ENCODE results near the gene ENKD1. TPM values are rescaled to one million over a fixed set of nuclear protein-coding genes. Genes with fewer than 3 reads are reported as not detected.

The ENKD1 gene
- total RNA-seq, 1 donor from 2014 or later: 6.9 TPM

GRCh38 chr16:67653789-67654402 is 12.7 kb downstream of the ENKD1 start:
- no peak overlapping the region for H3K27ac ChIP-seq
- H3K4me3 Mint-ChIP-seq: peak overlapping the region; percentile 91
- H3K79me2 ChIP-seq (ENCODE audit: low read depth): peaks cover 2% of the 10 kb centered on the region
- H3K9me3 Mint-ChIP-seq: no peaks in the 10 kb centered on the region
- H3K4me1 ChIP-seq: peaks cover 7% of the 10 kb centered on the region
- H3K9me3 ChIP-seq (ENCODE audit: low read depth): no peaks in the 10 kb centered on the region
- H3K27me3 ChIP-seq: peaks cover 36% of the 10 kb centered on the region
- no peak overlapping the region for H3K9ac ChIP-seq
- peak overlapping the region; percentile 46 for H3K4me3 ChIP-seq
- H4K20me1 ChIP-seq (ENCODE audit: low read depth): peaks cover 69% of the 10 kb centered on the region
- H2AFZ ChIP-seq (replicated peaks): no peak overlapping the region
- H3K36me3 ChIP-seq: no peaks in the 10 kb centered on the region
- no peak for DNase-seq (ENCODE audit: low spot score)
- peaks cover 37% of the 10 kb centered on the region for H3K27me3 Mint-ChIP-seq (ENCODE audit: insufficient read depth, low read depth)
- peak overlapping the region; percentile 83 for H3K4me2 ChIP-seq
- H3K27ac Mint-ChIP-seq: no peak overlapping the region
- H3K36me3 Mint-ChIP-seq: no peaks in the 10 kb centered on the region
- peaks cover 8% of the 10 kb centered on the region for H3F3A ChIP-seq (ENCODE audit: low read depth)
- peaks cover 10% of the 10 kb centered on the region for H3K4me1 Mint-ChIP-seq
- TF ChIP-seq EZH2 (IDR thresholded peaks at IDR 0.05): no peak
- TF ChIP-seq, protein P1, sequence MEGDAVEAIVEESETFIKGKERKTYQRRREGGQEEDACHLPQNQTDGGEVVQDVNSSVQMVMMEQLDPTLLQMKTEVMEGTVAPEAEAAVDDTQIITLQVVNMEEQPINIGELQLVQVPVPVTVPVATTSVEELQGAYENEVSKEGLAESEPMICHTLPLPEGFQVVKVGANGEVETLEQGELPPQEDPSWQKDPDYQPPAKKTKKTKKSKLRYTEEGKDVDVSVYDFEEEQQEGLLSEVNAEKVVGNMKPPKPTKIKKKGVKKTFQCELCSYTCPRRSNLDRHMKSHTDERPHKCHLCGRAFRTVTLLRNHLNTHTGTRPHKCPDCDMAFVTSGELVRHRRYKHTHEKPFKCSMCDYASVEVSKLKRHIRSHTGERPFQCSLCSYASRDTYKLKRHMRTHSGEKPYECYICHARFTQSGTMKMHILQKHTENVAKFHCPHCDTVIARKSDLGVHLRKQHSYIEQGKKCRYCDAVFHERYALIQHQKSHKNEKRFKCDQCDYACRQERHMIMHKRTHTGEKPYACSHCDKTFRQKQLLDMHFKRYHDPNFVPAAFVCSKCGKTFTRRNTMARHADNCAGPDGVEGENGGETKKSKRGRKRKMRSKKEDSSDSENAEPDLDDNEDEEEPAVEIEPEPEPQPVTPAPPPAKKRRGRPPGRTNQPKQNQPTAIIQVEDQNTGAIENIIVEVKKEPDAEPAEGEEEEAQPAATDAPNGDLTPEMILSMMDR (IDR thresholded peaks at IDR 0.05): no peak
- no peak for TF ChIP-seq EZH2phosphoT487 (IDR thresholded peaks at IDR 0.05)

GRCh38 chr16:67653128-67653788 is 13.3 kb downstream of the ENKD1 start:
- Histone ChIP-seq H3K27me3 (peaks cover 42% of the 10 kb centered on the region), H3K4me3 (peak overlapping the region; percentile 46), H3K27ac (no peak overlapping the region), H3K79me2 (ENCODE audit: low read depth) (no peaks in the 10 kb centered on the region), H4K20me1 (ENCODE audit: low read depth) (peaks cover 62% of the 10 kb centered on the region), H3K4me2 (peak overlapping the region; percentile 83), H3K4me1 (peaks cover 7% of the 10 kb centered on the region), H2AFZ (replicated peaks) (no peak overlapping the region), H3K9ac (no peak overlapping the region), H3K36me3 (no peaks in the 10 kb centered on the region), H3K9me3 (ENCODE audit: low read depth) (no peaks in the 10 kb centered on the region), H3F3A (ENCODE audit: low read depth) (peaks cover 8% of the 10 kb centered on the region)
- H3K27me3 Mint-ChIP-seq (ENCODE audit: insufficient read depth, low read depth): peaks cover 37% of the 10 kb centered on the region
- no peaks in the 10 kb centered on the region for H3K9me3 Mint-ChIP-seq
- H3K27ac Mint-ChIP-seq: no peak overlapping the region
- H3K4me3 Mint-ChIP-seq: peak overlapping the region; percentile 91
- H3K4me1 Mint-ChIP-seq: peaks cover 10% of the 10 kb centered on the region
- peak; percentile 78 for TF ChIP-seq EZH2 (IDR thresholded peaks at IDR 0.05)
- TF ChIP-seq EZH2phosphoT487 (IDR thresholded peaks at IDR 0.05): peak; percentile 69
- TF ChIP-seq, protein P1 (IDR thresholded peaks at IDR 0.05): peak; percentile 40
- peak; percentile 51 for DNase-seq (ENCODE audit: low spot score)
- H3K36me3 Mint-ChIP-seq: no peaks in the 10 kb centered on the region

DNA sequence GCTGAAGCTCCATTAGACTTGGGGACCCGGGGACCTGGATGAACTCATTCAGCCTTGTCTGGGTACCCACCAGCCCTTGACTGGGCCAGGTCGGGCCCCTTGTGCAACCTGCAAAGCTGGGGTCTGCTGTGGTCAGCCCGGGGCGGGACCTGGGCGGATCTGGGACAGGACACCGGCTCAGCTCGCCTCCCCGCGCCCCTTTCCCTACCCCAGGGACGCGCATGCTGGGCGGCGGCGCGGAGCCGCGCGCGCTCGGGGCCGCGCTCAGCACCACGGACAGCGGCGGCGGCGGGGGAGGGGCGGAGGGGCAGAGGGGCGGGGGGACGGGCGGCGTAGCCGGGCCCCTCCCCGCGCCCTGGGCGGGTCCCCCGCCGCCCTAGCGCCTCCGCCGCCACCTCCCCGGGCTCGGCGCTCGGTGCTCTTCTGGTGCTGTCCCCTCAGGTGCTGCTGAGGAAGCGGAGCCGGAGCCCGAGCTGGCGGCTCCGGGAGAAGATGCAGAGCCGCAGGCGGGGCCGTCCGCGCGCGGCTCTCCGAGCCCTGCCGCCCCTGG is 13.9 kb downstream of the ENKD1 start:
- peak; percentile 88 for DNase-seq (ENCODE audit: low spot score)
- Mint-ChIP-seq H3K36me3 (no peaks in the 10 kb centered on the region), H3K4me3 (no peak overlapping the region), H3K27me3 (ENCODE audit: insufficient read depth, low read depth) (peaks cover 37% of the 10 kb centered on the region), H3K4me1 (peaks cover 10% of the 10 kb centered on the region), H3K9me3 (no peaks in the 10 kb centered on the region), H3K27ac (no peak overlapping the region)
- Histone ChIP-seq H3K27me3 (peaks cover 48% of the 10 kb centered on the region), H2AFZ (replicated peaks) (no peak overlapping the region), H3K4me1 (peaks cover 7% of the 10 kb centered on the region), H3K4me3 (peak overlapping the region; percentile 46), H3K36me3 (no peaks in the 10 kb centered on the region), H3F3A (ENCODE audit: low read depth) (peaks cover 8% of the 10 kb centered on the region), H3K27ac (no peak overlapping the region), H3K79me2 (ENCODE audit: low read depth) (no peaks in the 10 kb centered on the region), H4K20me1 (ENCODE audit: low read depth) (peaks cover 57% of the 10 kb centered on the region), H3K9ac (no peak overlapping the region), H3K4me2 (peak overlapping the region; percentile 83), H3K9me3 (ENCODE audit: low read depth) (no peaks in the 10 kb centered on the region)
- TF ChIP-seq EZH2 (IDR thresholded peaks at IDR 0.05) (no peak), EZH2phosphoT487 (IDR thresholded peaks at IDR 0.05) (no peak)
- TF ChIP-seq, protein P1 (IDR thresholded peaks at IDR 0.05): no peak
